Testis (tissue), 3 donors: ENCODE results near the gene ELMOD3. TPM values are rescaled to one million over a fixed set of nuclear protein-coding genes. Genes with fewer than 3 reads are reported as not detected.
A peak's percentile ranks its signal among the peaks of the same experiment; 100 is the strongest.

Experiments used
- DNase-seq: peaks from one replicate; pipeline ENCODE4 v3.0.0-alpha.2; 2019
- H3K27ac ChIP-seq, 2 donors: fragments of 200-600 bp; sonication (generic); one replicate each; pipeline ENCODE4 v1.5.1; 2019
- H3K27me3 ChIP-seq: fragments of 200-600 bp; sonication (generic); one replicate; pipeline ENCODE4 v1.5.1; 2019
- H3K36me3 ChIP-seq: fragments of 200-600 bp; sonication (generic); one replicate; pipeline ENCODE4 v1.5.1; 2017; ENCODE audit warnings: low read depth; ENCODE audit errors: missing control alignments
- H3K4me1 ChIP-seq: fragments of 200-600 bp; sonication (generic); one replicate; pipeline ENCODE4 v1.5.1; 2019
- H3K4me3 ChIP-seq, 2 donors: fragments of 200-600 bp; sonication (generic); one replicate each; pipeline ENCODE4 v1.5.1; 2017 to 2019
- H3K9me3 ChIP-seq: fragments of 200-600 bp; sonication (generic); one replicate; pipeline ENCODE4 v1.5.1; 2017
- POLR2A ChIP-seq: fragments of 450-650 bp; IDR thresholded peaks from one replicate; pipeline ENCODE4 v1.6.1; 2017; ENCODE audit warnings: antibody characterized with exemption, mild to moderate bottlenecking, moderate library complexity
- WGBS, 2 donors: methylation state at CpG; one replicate each; pipeline ENCODE4 v1.1.5; 2018; 5-methylcytosine and 5-hydroxymethylcytosine counted together
- intact Hi-C: fragments of 100-400 bp; cut with DNase I; formaldehyde crosslinking; loops from one replicate; pipeline ENCODE4 v1.15.1; 2023; ENCODE audit warnings: low total_unique reads
- polyA plus RNA-seq: library from polyadenylated mRNA; stranded (reverse); fragments of 350-450 nt; fragmentation: Illumina TruSeq; extraction: RNeasy Lipid Tissue Mini Kit (QIAGEN cat#74804); gene quantifications from one replicate; pipeline ENCODE4 v1.2.3, GENCODE V29; 2014; ENCODE audit warnings: low read depth, low replicate concordance; ENCODE audit not compliant: insufficient read depth
- total RNA-seq, 2 donors: library from RNA; depleted of rRNA; stranded (reverse); fragments of >200 nt; gene quantifications; one replicate each; pipeline ENCODE4 v1.2.3, GENCODE V29; 2016
- TF ChIP-seq, protein P1 (sequence below), 3 experiments: fragments of 450-650 bp in 2 of 3; fragments of 200-600 bp in 1 of 3; sonication (generic) in 1 of 3; IDR thresholded peaks; one replicate each; pipeline ENCODE4 v1.5.1; 2016 to 2019; ENCODE audit warnings: antibody characterized with exemption in 3 of 3, mild to moderate bottlenecking in 2 of 3, moderate library complexity in 1 of 3

The ELMOD3 gene
- total and polyA plus RNA-seq, 3 donors from 2014 or later, result 26.2 to 51.6 (median 38.4) TPM

- Histone ChIP-seq H3K27me3 (no peaks in the 10 kb centered on the region), H3K27ac (no peak overlapping the region), H3K36me3 (no peaks in the 10 kb centered on the region), H3K4me3 (no peak overlapping the region), H3K4me1 (no peaks in the 10 kb centered on the region), H3K9me3 (no peaks in the 10 kb centered on the region)
- WGBS, 2 donors, result 86 to 96% methylated on average over 3 of the region's 3 CpGs
- TF ChIP-seq, protein P1, sequence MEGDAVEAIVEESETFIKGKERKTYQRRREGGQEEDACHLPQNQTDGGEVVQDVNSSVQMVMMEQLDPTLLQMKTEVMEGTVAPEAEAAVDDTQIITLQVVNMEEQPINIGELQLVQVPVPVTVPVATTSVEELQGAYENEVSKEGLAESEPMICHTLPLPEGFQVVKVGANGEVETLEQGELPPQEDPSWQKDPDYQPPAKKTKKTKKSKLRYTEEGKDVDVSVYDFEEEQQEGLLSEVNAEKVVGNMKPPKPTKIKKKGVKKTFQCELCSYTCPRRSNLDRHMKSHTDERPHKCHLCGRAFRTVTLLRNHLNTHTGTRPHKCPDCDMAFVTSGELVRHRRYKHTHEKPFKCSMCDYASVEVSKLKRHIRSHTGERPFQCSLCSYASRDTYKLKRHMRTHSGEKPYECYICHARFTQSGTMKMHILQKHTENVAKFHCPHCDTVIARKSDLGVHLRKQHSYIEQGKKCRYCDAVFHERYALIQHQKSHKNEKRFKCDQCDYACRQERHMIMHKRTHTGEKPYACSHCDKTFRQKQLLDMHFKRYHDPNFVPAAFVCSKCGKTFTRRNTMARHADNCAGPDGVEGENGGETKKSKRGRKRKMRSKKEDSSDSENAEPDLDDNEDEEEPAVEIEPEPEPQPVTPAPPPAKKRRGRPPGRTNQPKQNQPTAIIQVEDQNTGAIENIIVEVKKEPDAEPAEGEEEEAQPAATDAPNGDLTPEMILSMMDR (IDR thresholded peaks at IDR 0.05), result no peak
- TF ChIP-seq POLR2A, result no peak
- intact Hi-C loops, result no loop called here
- DNase-seq, result no peak
These were observed 7.0 kb upstream of the ELMOD3 start for GRCh38 chr2:85347599-85347998.

- peaks cover 9% of the 10 kb centered on the region for H3K4me1 ChIP-seq
- H3K9me3 ChIP-seq, result no peaks in the 10 kb centered on the region
- WGBS, 2 donors, result 3% methylated on average over 8 to 16 of the region's 16 CpGs
- no peaks in the 10 kb centered on the region for H3K27me3 ChIP-seq
- TF ChIP-seq, protein P1 (IDR thresholded peaks at IDR 0.05), result no peak
- no peak for TF ChIP-seq POLR2A
- DNase-seq, result peak; percentile 34
- H3K4me3 ChIP-seq, result peak overlapping the region; percentile 80 to 85
- no peaks in the 10 kb centered on the region for H3K36me3 ChIP-seq
- peak overlapping the region; percentile 68 for H3K27ac ChIP-seq
- intact Hi-C loops, result no loop called here
These were observed 688 bp upstream of the ELMOD3 start for GRCh38 chr2:85353876-85354285.

DNA sequence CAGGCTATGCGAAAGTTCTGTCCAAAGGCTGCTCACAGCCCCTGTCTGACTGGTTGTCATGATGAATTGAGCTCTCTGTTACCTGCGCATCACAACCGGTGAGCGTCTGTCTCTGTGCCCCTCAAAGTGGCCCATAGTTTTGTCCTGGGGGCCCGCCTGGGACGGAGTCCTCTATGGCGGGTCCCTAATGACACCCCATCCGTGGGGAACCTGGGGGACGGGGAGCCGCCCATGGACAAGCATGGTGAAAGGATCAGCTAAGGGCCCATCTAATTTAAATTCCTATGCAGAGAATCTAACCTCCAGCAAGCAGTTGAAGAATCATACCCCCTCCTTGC lies 473 bp downstream of the ELMOD3 start:
- Histone ChIP-seq H3K36me3 (no peaks in the 10 kb centered on the region), H3K9me3 (no peaks in the 10 kb centered on the region), H3K4me3 (peak overlapping the region; percentile 80 to 85), H3K4me1 (peaks cover 9% of the 10 kb centered on the region), H3K27ac (peak overlapping the region; percentile 82 to 84), H3K27me3 (no peaks in the 10 kb centered on the region)
- intact Hi-C loops, result no loop called here
- DNase-seq, result no peak
- TF ChIP-seq POLR2A, result no peak
- TF ChIP-seq, protein P1 (IDR thresholded peaks at IDR 0.05), result no peak
- 0 to 4% methylated on average over 1 to 9 of the region's 10 CpGs for WGBS, 2 donors

DNA sequence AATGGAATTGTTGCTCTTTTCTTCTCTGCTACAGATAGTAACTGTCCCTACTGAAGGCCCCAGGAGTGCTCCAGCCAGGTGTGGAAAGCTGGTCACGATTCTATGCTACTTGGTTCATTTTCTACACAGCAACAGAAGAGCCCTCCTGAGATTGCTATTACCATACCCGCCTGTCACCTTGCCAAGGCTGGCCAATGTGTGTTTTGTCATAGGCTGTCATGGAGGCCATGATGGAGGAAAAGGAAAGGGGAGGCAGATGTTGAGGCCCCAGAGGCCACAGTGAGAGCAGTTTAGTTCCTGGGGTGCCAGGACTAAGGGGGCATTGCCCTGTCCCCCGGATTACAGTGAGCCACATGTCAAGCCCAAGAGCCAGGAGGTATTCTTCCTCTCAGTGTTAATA lies 952 bp downstream of the ELMOD3 start:
- no peaks in the 10 kb centered on the region for H3K27me3 ChIP-seq
- no peak for TF ChIP-seq POLR2A
- TF ChIP-seq, protein P1 (IDR thresholded peaks at IDR 0.05), result no peak
- WGBS, 2 donors, result 65 to 69% methylated on average over 3 of the region's 3 CpGs
- no peak overlapping the region for H3K27ac ChIP-seq
- H3K36me3 ChIP-seq, result no peaks in the 10 kb centered on the region
- no peak for DNase-seq
- H3K4me3 ChIP-seq, result peak overlapping the region in 1 of 2 donors; percentile 80
- H3K9me3 ChIP-seq, result no peaks in the 10 kb centered on the region
- peaks cover 9% of the 10 kb centered on the region for H3K4me1 ChIP-seq
- intact Hi-C loops, result no loop called here

- no peak for DNase-seq
- intact Hi-C loops, result no loop called here
- H3K27ac ChIP-seq, result no peak overlapping the region
- 68 to 69% methylated on average over 2 of the region's 2 CpGs for WGBS, 2 donors
- no peaks in the 10 kb centered on the region for H3K9me3 ChIP-seq
- H3K36me3 ChIP-seq, result no peaks in the 10 kb centered on the region
- H3K27me3 ChIP-seq, result no peaks in the 10 kb centered on the region
- H3K4me3 ChIP-seq, result no peak overlapping the region
- H3K4me1 ChIP-seq, result peaks cover 9% of the 10 kb centered on the region
- TF ChIP-seq POLR2A, result no peak
- TF ChIP-seq, protein P1 (IDR thresholded peaks at IDR 0.05), result no peak
These were observed 1.6 kb downstream of the ELMOD3 start for GRCh38 chr2:85356186-85356585.
